NCI-H1417 (cell line): Measurements from ENCODE around the gene RASAL3.
"Not testable (repeated sequence)": the region's sequence is repeated elsewhere in the genome, so short reads cannot be mapped to it uniquely, and the experiment has no call there.

ENCODE experiments used
- DNase-seq, 3 experiments: peaks; one replicate each; lab custom pipeline; 2025; lab: John Stamatoyannopoulos, UW

RASAL3 gene

DNA sequence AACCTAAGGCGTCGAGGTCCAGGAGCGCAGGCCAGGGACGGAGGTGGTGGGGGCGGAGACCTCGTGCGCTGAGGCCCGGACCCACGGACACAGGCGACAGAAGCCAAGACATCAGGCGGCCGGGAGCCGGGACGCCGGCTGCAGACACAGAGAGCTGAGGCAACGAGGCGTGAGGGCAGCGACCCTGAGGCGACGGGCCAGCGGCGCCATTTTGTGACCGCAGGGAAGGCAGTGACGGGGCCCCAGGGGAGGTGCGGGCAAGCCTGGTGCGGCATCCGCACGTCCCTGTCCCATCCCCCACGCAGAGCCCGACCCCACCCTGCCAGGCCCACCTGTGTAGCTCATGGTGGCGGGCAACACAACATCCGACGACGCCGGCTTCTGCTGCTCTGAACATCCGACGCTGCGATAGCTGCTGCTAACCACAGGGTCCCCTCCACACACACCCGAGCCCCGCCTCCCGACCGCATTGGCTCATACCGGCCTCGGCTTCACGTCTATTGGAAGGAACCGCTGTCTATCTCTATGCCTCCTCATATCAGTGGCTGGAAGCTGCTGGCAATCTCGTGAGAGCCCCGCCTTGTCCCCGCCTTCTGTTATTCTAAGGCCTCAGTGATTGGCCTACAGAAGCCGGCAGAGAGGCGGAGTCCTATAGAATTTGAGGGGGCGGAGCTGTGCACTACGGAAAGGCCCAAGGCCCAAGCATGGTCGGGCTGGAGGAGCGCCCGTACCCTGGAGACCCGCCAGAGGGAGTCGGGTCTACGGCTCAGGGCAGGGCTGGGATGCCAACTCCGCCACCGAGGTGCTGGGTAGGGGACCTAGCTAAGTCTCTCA lies 45.5 kb downstream of the RASAL3 start, which contains the start of gene AKAP8L:
TSS of gene AKAP8L (minus strand) at position 410 of the 834 bp plus-strand sequence. CDS start at position 345, 65 bp downstream.
- DNase-seq: peak; percentile 96 to 100 (median 99)

DNA sequence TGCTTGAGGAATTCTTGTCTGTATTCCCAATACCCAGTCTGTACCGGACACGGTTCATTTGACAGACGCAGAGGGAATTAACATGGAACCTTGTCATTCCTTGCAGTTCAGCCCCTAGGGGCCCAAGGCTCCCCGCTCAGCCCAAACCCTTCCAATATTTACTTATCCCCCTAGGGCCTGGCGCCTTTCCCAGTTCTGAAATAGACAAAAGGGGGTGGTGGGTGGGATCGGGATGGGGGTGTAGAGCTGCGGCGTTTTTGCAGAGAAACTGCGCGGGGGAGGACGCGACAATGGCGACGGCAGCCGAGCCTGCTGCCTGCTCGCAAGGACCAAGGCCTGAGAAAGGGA lies 46.1 kb downstream of the RASAL3 start:
- DNase-seq: peak in 2 of 3 experiments; percentile 72 to 81

- peak in 1 of 3 experiments; percentile 61 for DNase-seq
Observed at GRCh38 chr19:15417699-15418098, 46.6 kb downstream of the RASAL3 start.

- peak in 2 of 3 experiments; percentile 25 to 76 for DNase-seq
Observed at GRCh38 chr19:15412832-15413231, 51.5 kb downstream of the RASAL3 start.

DNA sequence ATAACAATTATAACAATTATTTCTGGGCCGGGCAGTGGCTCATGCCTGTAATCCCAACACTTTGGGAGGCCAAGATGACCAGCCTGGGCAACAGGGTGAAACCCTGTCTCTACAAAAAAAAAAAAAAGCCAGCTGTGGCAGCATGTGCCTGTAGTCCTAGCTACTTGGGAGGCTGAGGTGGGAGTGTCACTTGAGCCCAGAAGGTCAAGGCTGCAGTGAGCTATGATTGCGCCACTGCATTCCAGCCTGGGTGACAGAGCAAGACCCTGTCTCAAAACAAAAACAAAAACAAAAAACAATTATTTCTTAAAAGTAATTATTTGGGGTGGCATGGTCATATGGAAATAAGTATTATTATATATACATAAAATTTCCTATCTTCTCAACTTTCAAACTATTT lies 53.0 kb downstream of the RASAL3 start:
- DNase-seq: not testable (repeated sequence)

GRCh38 chr19:15404780-15405211 lies 59.5 kb downstream of the RASAL3 start:
- DNase-seq: no peak

DNA sequence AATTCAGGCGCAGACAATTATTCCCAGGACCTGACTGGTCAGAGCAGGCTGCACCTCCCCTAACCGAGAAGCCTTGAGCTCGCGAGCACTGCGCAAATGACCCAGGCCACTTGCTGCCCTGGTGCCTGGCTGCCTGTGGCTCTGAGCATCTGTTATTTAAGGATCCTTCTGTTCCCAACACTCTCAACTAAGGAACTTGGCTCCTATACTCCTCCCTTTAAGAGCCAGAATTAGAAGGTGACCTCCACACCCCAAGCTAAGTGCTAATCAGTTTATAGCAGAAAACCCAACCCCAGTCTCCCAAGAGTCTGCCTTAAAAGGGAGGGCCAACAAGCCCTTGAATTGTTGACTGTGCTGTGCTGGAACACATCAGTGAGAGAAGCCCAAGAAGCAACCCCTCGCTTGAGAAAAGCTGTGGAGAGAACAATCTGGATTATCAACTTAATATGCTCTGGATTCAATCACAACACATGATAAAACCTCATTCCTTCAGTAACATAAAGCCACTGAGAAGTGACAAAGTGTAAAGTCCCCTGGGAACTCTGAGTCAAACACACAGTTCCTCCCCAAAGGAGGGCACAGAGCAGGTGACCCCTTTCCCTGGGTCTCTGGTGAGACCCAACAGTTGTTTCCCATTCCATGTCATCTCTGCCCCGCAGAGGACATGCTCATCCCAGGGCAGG lies 60.1 kb downstream of the RASAL3 start:
- no peak for DNase-seq

DNA sequence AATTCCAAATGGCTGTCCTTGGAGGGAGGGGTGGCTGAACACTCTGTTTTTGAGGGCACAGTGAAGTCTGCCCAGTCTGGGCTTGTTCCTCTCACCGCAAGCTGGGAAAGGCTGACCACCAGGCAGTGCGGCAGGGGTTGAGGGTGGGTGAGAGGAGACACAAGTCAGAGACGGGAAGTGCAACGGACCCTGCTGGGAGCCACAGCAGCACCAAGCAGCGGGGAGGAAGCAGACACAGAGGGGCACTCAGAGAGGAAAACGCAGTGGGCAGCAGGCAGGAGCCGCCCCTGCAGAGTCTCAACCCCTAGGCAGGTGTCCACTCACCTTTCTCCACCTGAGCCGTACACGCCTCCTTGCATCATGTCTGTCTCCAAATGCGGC lies 61.2 kb downstream of the RASAL3 start:
- DNase-seq: no peak

DNA sequence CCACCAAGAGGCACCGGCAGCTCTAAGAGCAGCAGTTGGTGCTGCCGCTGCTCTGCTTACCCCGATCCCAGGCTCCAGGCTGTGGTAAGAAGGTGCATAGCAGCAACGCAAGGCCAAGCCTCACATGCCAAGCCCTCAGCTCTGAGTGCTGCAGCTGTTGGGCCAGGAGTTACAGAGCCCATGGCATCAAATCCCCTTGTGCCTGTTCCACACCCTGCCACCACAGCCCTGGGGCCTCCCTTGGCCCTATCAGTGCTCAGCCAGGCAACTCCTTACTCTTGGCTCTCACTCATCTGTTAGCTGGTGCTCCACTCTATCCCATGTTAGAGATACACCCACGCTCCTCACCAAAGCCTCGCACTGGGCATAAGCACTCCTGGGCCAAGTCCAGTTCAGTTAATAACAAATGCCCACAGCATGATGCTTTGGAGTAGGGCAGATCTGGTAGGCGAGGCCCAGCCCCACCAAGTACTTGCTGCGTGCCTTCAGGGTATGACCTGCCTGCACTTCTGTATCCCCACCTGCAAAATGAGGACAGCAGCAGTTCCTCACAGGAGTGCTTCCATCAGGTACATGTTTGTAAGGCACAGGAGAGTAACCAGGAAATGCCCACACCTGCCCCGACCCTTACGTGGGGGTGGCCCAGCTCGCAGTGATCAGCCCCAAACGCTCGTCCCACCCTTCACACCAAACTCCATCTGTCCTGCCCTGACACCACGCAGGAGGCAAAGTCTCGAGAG lies 61.8 kb downstream of the RASAL3 start:
- no peak for DNase-seq
